ENCODE results near the gene ANXA4.

Gene ANXA4

DNA sequence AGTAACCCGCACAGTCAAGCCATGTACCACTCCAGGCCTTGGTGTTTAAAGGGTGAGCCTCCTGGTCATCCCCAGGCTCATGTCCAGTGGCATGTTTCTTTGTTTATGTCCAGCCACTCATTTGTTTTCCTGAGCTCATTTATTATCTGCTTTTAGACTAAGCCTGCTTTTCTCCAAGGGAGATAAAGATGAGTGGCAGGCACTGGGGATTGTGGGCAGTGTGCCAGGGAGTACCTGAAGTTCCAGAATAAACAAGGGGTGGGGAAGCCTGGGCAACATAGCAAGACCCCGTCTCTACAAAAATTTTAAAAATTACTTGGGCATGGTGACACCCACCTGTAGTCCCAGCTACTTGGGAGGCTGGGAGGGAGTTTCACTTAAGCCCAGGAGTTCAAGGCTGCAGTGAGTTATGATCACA, 1.9 kb downstream of the ANXA4 start:
- no peak overlapping the region for H3K4me2 ChIP-seq (ENCODE audit: low read length)
- no peak overlapping the region for H3K9ac ChIP-seq (ENCODE audit: low read length)

GRCh38 chr2:69744456-69744855, 2.5 kb downstream of the ANXA4 start:
- Histone ChIP-seq H3K79me2 (ENCODE audit: insufficient read depth, low read length) (no peaks in the 10 kb centered on the region), H3K36me3 (ENCODE audit: insufficient read depth, low read length) (no peaks in the 10 kb centered on the region), H3K9me3 (ENCODE audit: low read length) (no peaks in the 10 kb centered on the region), H3K4me3 (ENCODE audit: low read depth, low read length, poor library complexity, severe bottlenecking) (no peak overlapping the region), H3K4me2 (ENCODE audit: low read length) (no peak overlapping the region), H3K27ac (ENCODE audit: low read depth, low read length, poor library complexity, severe bottlenecking) (no peak overlapping the region), H3K27me3 (ENCODE audit: insufficient read depth, low read length) (0 out of 2 replicates have a peak, but pooled peaks cover 5% of the 10 kb centered on the region), H3F3A (ENCODE audit: insufficient read depth, low read length) (no peaks in the 10 kb centered on the region), H2AFZ (ENCODE audit: low read length) (no peak overlapping the region), H3K4me1 (ENCODE audit: insufficient read depth, low read length, severe bottlenecking) (peaks cover 19% of the 10 kb centered on the region), H3K9me2 (ENCODE audit: low read depth, low read length) (no peaks in the 10 kb centered on the region), H4K20me1 (ENCODE audit: insufficient read depth, low read length) (no peaks in the 10 kb centered on the region), H3K9ac (ENCODE audit: low read length) (no peak overlapping the region)
- TF ChIP-seq CTCF (IDR thresholded peaks at IDR 0.05; ENCODE audit: low read length) (no peak), EZH2 (IDR thresholded peaks at IDR 0.05; ENCODE audit: borderline replicate concordance, low read length) (no peak)

More for the DNA sequence above, 1.9 kb downstream of the ANXA4 start:
- no peaks in the 10 kb centered on the region for H4K20me1 ChIP-seq (ENCODE audit: insufficient read depth, low read length)
- H3F3A ChIP-seq (ENCODE audit: insufficient read depth, low read length) = no peaks in the 10 kb centered on the region
- TF ChIP-seq CTCF (IDR thresholded peaks at IDR 0.05; ENCODE audit: low read length) = no peak
- no peak for TF ChIP-seq EZH2 (IDR thresholded peaks at IDR 0.05; ENCODE audit: borderline replicate concordance, low read length)
- H3K9me3 ChIP-seq (ENCODE audit: low read length) = no peaks in the 10 kb centered on the region
- H3K9me2 ChIP-seq (ENCODE audit: low read depth, low read length) = no peaks in the 10 kb centered on the region
- H3K4me3 ChIP-seq (ENCODE audit: low read depth, low read length, poor library complexity, severe bottlenecking) = no peak overlapping the region
- no peaks in the 10 kb centered on the region for H3K36me3 ChIP-seq (ENCODE audit: insufficient read depth, low read length)
- no peak overlapping the region for H2AFZ ChIP-seq (ENCODE audit: low read length)
- peaks cover 19% of the 10 kb centered on the region for H3K4me1 ChIP-seq (ENCODE audit: insufficient read depth, low read length, severe bottlenecking)
- 0 out of 2 replicates have a peak, but pooled peaks cover 5% of the 10 kb centered on the region for H3K27me3 ChIP-seq (ENCODE audit: insufficient read depth, low read length)
- H3K27ac ChIP-seq (ENCODE audit: low read depth, low read length, poor library complexity, severe bottlenecking) = no peak overlapping the region
- no peaks in the 10 kb centered on the region for H3K79me2 ChIP-seq (ENCODE audit: insufficient read depth, low read length)

- H3K4me1 ChIP-seq (ENCODE audit: insufficient read depth, low read length, severe bottlenecking) = peaks cover 19% of the 10 kb centered on the region
- H3K27me3 ChIP-seq (ENCODE audit: insufficient read depth, low read length) = 0 out of 2 replicates have a peak, but pooled peaks cover 5% of the 10 kb centered on the region
- no peaks in the 10 kb centered on the region for H3K9me2 ChIP-seq (ENCODE audit: low read depth, low read length)
- no peak overlapping the region for H2AFZ ChIP-seq (ENCODE audit: low read length)
- no peaks in the 10 kb centered on the region for H3K79me2 ChIP-seq (ENCODE audit: insufficient read depth, low read length)
- H3K36me3 ChIP-seq (ENCODE audit: insufficient read depth, low read length) = no peaks in the 10 kb centered on the region
- no peak overlapping the region for H3K4me3 ChIP-seq (ENCODE audit: low read depth, low read length, poor library complexity, severe bottlenecking)
- H3K9ac ChIP-seq (ENCODE audit: low read length) = no peak overlapping the region
- no peak for TF ChIP-seq CTCF (IDR thresholded peaks at IDR 0.05; ENCODE audit: low read length)
- no peak for TF ChIP-seq EZH2 (IDR thresholded peaks at IDR 0.05; ENCODE audit: borderline replicate concordance, low read length)
- no peak overlapping the region for H3K27ac ChIP-seq (ENCODE audit: low read depth, low read length, poor library complexity, severe bottlenecking)
- H3F3A ChIP-seq (ENCODE audit: insufficient read depth, low read length) = no peaks in the 10 kb centered on the region
- H4K20me1 ChIP-seq (ENCODE audit: insufficient read depth, low read length) = no peaks in the 10 kb centered on the region
- H3K9me3 ChIP-seq (ENCODE audit: low read length) = no peaks in the 10 kb centered on the region
- H3K4me2 ChIP-seq (ENCODE audit: low read length) = no peak overlapping the region
These were observed 3.1 kb downstream of the ANXA4 start for GRCh38 chr2:69745035-69745434.

Measured in OCI-LY1 (cell line).